Astrocyte (in vitro differentiated cells and primary cell): ENCODE data around the gene ARHGAP11A.

ENCODE experiments used
- CTCF ChIP-seq: IDR thresholded peaks from 2 replicates; pipeline ENCODE4 v1.5.1; 2011; ENCODE audit warnings: low read depth, mild to moderate bottlenecking, inconsistent platforms, low read length, moderate library complexity; ENCODE audit not compliant: insufficient read depth
- EZH2 ChIP-seq: IDR thresholded peaks from 2 replicates; pipeline ENCODE4 v1.6.1; 2012; ENCODE audit warnings: mild to moderate bottlenecking, low read length, inconsistent platforms; ENCODE audit not compliant: insufficient read depth

- no peak for TF ChIP-seq EZH2
- no peak for TF ChIP-seq CTCF
These were observed 52.0 kb downstream of the ARHGAP11A start for GRCh38 chr15:32667321-32667720.
